ENCODE data around the gene NFIA.

Gene NFIA

DNA sequence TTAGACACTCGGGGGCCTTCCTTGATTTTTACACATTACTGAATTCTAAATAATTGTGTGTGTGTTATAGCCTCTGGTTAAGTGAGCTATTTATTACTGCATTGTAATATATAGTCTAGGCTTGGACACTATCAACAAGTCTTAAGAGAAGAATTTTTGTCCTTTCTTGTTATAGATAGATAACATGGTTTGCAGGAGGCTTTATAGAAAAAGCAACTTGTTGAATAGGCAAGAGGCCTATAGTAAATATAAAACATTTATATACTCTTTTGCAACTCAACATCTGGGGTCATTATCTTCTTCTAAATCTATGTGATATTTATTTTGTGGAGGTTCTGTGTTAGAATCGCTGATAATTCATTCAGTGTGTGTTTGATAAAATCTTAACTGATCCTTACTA, 293.8 kb downstream of the NFIA start:
- DNase-seq: no peak

DNA sequence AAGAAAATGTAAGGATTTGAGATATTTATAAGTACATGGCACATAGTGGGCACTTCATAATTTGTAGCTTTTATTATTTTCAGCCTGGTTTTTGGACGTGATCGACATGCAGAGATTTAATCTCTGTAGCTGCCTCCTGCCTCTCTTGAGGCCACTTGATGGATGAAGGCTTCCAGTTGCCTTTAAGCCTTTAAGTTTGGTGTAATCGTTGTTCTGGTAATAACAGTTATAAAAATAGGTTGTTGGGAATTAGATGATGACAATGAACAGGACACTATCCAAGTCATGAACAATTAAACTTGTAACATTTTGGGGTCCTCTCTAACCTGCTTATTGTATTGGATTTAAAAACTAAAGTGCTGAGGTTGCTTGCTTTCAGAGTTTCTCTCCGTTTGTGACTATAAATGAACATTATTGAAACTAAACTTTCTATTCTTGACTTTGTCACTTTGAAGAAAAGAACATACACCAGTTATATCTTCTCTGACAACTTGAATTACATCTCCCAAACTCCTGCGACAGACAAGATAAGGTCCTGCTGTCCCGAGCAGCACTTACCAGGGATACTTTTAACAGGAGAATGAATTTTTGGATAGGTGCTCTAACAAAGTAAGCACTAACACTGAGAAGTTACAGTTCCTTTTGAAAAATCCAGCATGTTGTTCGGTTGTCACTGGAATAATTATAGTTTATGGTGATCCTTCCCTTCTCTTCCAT, 295.0 kb downstream of the NFIA start:
- DNase-seq: no peak

DNA sequence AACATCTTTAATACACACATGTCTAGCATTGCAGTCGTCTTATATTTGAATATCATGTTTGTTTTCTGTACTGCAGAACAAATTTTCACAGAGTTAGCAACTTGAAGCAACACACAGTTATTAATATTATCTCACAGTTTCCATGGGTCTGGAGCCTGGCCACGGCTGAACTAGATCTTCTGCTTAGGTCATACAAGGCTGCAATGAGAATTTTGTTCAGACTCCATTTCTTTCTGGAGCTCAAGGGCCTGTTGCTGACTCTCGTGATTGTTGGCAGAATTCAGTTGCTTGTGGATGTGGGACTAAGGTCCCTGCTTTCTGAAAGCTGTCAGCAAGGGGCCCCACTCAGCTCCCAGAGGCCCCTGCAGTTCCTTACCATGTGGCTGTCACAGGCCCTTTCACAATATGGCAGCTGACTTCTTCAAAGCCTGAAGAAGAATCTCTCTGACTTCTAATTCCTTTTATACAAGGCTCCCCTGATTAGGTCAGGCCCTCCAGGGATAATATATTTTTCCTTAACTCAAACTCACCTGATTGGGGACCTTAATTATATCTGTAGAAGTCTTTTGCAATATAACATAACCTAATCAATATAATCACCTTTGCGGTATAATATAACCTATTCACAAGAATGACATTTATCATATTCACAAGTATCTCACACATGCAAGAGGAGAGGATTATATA, 296.3 kb downstream of the NFIA start:
- no peak for DNase-seq

DNA sequence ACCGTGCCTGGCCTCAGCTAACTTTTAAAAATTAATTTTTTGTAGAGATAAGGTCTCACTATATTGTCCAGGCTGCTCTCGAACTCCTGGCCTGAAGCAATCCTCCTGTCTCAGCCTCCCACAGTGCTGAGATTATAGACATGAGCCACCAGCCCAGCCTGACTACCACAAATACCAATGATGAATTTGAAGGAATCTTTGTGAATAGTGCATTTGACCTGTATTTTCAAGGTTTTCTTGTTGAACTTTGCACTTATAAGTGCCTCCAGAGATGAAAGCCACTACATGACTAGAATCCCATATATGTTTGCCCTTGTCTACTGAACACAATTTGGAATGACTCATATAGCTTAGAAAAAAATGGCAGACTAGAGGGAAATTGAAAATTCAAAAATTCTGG, 297.3 kb downstream of the NFIA start:
- DNase-seq: no peak

DNA sequence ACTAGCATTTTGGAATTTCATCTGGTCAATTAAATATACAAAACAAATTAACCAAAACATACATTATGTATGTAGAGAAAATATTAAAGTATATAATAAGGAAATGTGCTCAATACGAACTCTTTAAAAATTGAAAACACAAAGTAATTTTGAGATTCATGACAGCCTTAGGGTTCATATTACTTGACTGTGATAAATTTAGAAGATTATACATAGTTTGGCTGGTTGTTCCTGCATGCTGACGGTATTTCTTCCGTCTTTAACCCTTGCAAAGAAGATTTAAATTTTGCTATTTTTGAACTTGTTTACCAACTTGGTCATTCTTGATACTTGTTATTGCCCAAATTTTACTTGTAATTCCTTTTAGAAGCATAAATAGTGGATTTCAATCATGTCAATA, 298.2 kb downstream of the NFIA start:
- DNase-seq: no peak

DNA sequence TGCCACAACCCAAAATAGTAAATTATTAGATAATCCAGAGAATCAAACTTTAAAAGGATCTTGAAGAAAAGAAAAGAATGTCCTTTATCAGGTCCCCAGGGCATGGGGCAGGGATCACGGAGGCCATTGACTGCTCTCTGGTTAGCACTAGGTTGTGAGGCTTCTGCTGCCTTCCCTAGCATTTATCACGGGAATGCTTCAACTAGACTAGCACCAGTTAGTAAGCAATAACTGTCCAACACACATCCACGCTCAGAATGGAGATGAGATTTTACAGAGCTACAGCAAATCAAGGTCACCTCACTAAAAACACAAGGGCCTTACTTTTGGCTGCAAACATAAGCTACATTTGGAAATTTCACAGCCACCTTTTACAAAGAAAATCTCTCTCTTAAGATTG, 304.0 kb downstream of the NFIA start:
- no peak for DNase-seq

DNA sequence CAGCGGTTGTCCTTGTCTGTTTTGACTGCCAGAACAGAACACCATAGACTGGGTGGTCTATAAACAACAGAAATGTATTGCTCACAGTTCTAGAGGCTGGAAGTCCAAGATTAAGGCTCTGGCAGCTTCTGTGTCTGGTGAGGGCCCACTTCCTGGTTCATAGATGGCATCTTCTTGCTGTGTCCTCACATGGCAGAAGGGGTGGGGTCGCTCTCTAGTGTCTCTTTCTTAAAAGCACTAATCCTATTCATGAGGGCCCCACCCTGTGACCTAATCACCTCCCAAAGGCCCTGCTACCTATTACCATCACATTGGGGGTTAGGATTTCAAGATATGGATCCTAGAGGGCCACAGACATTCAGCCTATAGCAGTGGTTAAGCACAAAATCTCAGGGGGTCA, 304.4 kb downstream of the NFIA start:
- no peak for DNase-seq

DNA sequence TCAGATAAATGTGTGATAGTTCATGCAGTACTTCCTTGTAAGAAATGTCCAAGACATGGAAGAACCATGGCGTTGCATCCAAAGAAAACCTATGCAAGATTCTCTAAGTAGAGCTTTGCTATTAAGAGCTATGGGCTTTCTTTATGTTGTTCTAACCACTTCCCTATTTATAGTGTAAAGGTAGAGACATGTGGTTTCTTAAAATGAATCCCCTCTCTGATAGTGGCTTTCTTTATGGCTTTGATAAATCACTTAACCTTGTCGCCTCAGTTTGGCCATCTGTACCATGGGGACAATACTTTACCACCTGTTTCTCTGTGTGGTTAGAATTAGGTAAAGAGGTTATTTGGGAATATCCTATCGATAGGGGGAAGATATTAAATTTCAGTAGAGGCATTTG, 305.5 kb downstream of the NFIA start:
- no peak for DNase-seq

DNA sequence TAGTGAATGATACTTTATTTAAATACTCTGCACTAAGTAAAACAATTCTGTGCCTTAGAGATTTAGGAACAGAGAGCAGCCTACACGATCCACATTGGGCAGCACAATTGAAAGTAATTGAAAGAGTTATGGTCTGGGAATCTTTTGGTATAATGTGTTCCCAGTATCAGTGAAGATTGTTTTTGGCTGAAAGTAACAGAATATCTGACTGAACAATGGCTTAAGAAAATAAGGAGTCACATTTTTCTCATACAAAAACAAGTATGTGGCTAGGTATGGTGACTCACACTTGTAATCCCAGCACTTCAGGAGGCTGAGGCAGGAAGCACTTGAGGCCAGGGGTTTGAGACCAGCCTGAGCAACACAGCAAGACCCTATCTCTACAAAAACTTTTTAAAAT, 306.2 kb downstream of the NFIA start:
- no peak for DNase-seq

DNA sequence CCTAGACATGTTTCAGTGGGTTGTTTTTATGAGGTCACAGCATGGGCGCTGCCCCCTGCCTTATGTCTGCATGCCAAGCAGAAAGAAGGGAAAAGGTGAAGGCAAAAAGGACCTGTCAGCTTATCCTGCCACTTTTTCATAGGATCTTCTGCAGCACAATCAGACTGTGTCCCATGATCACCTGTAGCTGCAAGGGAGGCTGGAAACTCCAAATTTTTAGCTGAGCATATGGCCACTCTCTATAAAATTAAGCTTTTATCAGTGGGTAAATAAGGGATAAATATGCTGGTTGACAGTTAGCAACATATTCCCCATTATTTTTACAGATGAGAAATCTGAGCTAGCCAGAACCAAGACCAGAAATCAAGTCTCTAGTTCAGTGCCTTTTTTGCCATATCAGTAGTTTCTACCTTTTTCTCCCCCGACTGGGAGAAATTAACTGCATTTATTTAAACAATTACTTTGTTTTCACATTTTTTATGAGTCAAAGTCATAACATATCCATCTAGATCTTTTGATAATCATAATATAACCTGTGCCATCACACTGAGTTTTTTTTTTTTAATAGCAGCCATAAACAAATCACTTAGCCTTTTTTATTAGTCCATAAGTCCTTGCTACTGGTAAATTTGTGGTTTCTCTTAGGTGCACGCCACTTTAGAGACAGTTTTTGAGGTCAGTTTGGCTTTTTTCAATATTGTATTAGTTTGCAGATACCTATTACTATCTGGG, 307.0 kb downstream of the NFIA start:
- DNase-seq: no peak

DNA sequence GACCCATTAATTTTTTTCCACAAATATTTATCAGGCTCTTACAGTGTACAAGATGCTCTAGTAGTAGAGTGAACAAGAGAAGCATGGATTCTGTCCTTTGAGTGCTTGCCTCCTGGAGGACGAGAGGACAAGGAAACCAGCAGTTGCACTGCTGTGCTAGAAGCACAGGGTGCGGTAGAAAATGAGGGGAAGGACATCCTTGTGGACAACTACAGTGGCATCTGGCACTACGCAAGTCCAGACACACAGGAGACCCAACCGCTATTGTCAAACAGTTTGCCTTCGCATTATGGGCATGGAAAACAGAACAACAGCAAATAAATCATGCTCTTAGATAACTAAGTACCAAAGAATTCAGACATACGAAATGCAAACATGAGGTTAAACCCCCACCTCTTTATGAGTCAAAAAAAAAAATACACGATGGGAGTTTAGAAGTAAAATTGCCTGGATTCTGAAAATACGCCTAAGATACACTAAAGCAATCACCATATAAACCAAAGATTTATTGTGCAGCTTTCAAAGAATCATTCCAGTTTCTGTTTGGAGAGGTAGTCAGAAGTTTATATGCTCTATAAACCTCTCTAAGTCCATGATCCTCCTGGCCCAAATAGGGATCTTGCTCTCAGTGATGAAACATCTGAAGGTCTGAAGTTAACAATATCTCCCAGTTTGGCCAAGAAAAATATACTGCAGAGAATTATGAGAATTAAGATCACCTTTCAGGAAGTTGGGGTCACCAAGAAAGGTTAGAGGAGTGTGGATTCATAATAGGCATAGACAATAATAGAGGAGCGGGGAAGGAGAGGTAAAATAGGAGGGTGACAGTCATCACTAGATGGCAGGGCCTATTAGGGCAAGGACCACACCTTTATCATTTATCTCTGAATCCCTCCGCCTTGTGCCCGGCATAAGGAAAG, 307.8 kb downstream of the NFIA start:
- DNase-seq: no peak

DNA sequence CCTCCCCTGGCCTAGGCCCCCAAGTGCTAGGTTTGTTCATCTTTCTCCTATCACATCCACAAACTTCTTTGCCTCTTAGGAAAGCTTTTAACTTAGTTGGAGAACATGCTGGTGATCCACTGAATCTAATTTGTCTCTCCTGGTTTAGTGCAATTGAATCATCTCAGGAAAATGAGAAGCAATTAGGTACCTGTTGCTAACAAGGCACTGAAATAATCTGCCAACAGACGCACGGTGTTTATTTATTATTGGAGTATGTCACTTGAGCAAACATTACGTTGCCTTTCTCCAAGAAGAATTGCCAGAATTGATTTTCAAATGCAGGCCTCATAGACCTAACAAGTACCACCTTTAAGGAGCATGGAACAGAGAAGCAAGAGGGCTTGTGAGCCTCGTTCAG, 309.4 kb downstream of the NFIA start:
- DNase-seq: no peak

DNA sequence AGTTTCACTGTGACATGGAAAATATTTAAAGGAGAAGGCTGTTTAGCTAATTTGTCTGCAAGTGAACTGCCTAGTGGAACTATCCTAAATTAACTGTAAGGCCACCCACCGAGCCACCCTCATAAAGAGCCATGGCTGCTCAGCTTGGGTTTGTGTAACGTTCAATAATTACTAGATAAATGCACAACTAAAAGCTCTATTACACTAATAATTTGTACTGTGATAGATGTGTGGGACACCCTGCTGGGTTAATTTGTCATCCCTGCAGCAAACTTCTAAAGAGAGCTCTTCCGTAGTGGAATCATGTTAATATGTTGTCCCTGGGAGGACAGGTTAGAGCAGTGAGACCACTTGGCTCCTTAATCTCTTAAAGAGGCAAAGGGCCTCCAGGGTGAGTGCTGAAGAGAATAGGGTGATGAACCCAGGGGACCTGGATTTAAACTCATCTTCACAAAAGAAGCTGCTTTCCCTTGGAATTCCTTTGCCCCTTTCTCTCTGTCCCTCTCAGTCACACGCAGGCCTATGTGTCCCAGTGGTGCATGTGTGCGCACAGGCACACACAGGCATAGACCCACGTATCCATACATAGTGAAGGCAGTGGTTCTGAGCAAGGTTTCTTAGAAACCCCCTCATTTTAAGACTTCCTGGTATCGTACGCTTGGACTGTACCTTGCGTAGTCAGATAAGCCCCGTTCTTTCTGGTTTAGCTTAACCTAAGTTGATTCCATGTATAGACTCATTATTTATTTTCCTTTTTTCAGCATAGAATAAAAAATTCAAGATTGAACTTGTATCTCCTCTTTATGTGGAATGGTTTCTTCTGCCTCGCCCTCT, 310.3 kb downstream of the NFIA start:
- DNase-seq: no peak

DNA sequence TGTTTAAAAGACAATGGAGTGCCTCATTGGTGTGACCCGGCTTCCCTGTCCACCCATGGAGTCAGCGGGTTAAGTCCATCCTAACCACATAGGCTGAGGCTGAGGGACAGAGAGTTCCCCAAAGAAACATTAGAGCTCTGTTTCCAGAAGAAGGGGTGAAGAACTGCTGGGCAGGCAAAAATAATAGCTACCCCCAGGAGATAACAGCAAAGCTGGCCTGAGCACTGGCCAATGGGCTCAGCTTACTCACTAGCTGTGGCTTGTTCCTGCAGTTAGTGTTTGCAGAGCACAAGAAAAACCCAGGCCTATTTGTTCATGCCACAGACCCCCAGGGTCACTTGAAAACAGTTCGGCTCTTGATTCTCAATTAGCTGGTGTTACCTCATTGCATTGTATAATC, 311.2 kb downstream of the NFIA start:
- no peak for DNase-seq

DNA sequence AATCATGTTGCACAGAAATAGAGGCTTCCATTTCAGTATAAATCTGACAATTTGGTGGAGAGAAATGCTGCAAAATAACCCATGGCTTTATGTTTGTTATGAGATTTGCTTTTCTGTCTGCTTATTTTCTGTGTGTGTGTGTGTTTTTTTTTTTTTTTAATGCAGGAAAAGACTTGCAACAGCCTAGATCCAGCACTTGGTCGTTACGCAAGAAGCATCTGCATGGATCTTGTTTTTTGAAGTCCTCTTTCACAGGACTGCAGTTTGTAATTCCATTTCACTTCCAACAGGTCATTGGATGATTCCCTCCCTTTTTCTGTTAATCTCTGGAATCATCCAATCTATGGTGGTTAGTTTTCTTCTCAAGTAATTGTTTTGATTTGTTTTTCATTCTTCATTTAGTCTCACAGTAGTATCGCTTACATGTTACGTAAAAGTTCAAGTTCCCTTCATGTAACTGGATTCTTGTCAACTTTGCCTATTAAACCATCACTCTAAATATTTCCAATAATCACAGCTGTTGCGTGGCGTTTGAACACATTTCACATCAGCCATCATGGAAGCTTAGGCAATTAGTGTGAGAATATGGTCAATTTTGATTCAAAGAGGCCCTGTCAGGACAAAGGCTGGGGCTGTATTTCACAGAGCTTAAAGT, 312.9 kb downstream of the NFIA start:
- peak in 1 of 4 experiments; percentile 27 for DNase-seq

DNA sequence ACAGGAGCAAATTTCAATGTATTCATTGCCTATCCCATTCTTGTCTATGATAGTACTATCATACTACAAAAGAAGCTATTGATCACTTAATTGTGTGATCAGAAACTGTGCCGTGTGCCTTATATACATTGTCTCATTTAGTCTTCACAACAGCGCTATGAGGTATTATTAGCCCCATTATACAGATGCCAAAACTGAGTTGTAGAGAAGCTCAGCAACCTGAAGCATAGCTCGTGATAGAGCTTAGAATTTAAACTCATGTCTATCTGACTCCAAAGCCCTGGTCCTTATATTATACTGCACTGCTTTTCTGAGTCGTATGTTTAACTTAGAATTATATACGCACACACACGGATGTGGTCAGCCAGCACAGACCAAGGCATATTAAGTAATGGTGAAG, 315.1 kb downstream of the NFIA start:
- DNase-seq: no peak

DNA sequence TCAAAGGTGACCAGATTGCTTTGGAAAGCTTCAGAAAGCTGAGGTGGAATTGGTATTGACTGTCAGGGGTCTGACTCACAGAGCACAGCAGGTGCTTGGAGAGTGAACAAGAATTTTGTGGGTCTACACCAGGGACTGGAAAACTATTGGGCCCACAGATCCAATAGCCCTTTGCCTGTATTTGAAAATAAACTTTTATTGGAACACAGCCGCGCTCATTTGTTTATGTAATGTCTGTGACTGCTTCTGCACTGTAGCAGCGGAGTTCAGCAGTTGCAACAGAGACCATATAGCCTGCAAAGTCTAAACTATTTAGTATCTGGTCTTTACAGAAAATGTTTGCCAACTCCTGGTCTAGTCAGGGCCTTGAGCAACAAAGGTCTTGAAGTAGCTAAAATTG, 315.6 kb downstream of the NFIA start:
- DNase-seq: no peak

DNA sequence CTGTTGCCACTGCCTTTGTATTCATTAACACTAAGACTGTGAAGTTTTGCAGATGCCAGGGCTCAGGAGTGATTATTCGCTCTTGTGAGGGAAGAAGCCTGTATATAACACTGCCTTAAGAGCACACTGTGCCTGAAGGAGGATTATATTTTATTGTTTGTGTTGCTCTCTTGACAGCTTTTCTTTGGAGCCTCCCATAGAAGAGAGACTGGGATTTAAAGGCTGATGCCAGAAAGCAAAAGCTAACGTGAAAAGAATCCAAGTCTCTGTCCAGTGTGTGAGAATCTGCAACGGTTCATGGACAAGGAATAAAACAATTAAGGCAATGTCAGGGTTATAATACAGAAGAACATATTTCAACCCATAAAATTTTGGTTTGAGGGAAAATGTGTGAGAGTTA, 316.8 kb downstream of the NFIA start:
- no peak for DNase-seq

DNA sequence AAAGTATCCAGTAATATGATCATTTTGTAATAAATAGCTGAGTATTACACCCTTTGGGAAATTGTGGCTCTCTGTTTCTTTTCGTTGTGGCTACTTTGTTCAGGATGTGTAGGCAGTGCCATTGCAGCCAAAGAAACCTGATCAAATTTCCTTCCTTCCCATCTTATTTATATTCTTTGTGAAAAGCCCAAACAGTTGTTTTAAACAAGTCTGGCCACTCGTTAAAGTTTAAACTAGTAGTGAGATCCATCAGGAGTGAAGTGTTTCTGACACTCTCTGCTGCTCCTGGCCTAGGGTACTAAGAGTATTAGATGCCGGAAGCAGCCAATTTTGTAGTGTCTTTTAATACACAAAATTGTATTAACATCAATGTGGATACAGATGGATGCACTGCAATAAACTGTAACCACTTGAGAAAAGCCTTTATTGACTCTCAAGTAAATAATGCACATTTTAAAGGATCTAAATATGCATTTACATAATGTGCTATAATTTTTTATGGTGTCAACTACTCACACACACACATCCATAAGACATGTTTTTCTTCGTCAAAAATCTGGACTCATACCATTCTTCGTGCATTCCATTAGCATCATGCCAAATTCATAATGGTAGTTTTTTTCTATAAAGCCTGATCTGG, 317.9 kb downstream of the NFIA start:
- no peak for DNase-seq

DNA sequence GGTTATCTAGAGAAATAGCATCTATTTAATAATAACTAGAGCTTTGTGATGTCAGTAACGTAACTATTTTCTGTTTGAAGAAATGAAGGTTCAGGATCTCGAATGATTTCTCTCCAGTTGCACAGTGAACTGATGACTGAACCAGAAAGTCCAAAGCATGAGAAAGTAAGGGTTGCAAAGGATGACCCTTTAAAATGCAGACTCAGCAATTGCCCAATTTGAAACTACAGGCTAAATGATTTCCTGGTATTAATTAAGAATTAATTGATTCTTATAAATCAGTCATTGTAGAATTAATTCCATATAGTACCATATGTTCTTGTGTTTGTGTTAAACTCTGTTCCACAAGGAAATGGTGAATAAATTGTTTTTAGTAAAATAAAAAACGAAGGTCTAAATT, 318.6 kb downstream of the NFIA start:
- no peak for DNase-seq
